Sigmoid colon (tissue), 7 donors: ENCODE results near the gene LSM12. TPM values are rescaled to one million over a fixed set of nuclear protein-coding genes. Genes with fewer than 3 reads are reported as not detected.

ENCODE experiments used
- DNase-seq: peaks from one replicate; pipeline ENCODE4 v3.0.0-alpha.2; 2019
- H3K27ac ChIP-seq, 4 donors: fragments of 200-600 bp; sonication (generic); one replicate each; pipeline ENCODE4 v1.5.1; 2016 to 2019; ENCODE audit warnings: mild to moderate bottlenecking in 1 of 4
- H3K27me3 ChIP-seq, 3 donors: fragments of 200-600 bp; sonication (generic); one replicate each; pipeline ENCODE4 v1.5.1; 2019; ENCODE audit warnings: mild to moderate bottlenecking in 1 of 3
- H3K36me3 ChIP-seq, 4 donors: fragments of 200-600 bp; sonication (generic); one replicate each; pipeline ENCODE4 v1.5.1; 2016 to 2019
- H3K4me1 ChIP-seq, 4 donors: fragments of 200-600 bp; sonication (generic); one replicate each; pipeline ENCODE4 v1.5.1; 2017 to 2019
- H3K4me3 ChIP-seq, 4 donors: fragments of 200-600 bp; sonication (generic); one replicate each; pipeline ENCODE4 v1.5.1; 2017 to 2019; ENCODE audit warnings: mild to moderate bottlenecking in 2 of 4, moderate library complexity in 1 of 4
- H3K9me3 ChIP-seq, 4 donors: fragments of 200-600 bp in 3 of 4; sonication (generic) in 3 of 4; one replicate each; pipeline versions ENCODE4 v1.5.1 to v1.6.1; 2013 to 2019
- EP300 ChIP-seq, 4 donors: sonication (generic); formaldehyde crosslinking; IDR thresholded peaks; one replicate each; pipeline ENCODE4 v1.6.1; 2017; ENCODE audit warnings: antibody characterized with exemption in 4 of 4
- POLR2A ChIP-seq, 2 donors: fragments of 450-650 bp; IDR thresholded peaks; one replicate each; pipeline ENCODE4 v1.6.1; 2016; ENCODE audit warnings: antibody characterized with exemption in 2 of 2, mild to moderate bottlenecking in 2 of 2, moderate library complexity in 2 of 2
- POLR2AphosphoS5 ChIP-seq, 4 donors: sonication (generic); formaldehyde crosslinking; IDR thresholded peaks; one replicate each; pipeline ENCODE4 v1.6.1; 2017; ENCODE audit warnings: antibody characterized with exemption in 4 of 4
- WGBS, 2 donors: extraction: QIAGEN DNeasy Blood & Tissue Kit; methylation state at CpG; one replicate each; pipeline ENCODE4 v1.1.7; 2013; 5-methylcytosine and 5-hydroxymethylcytosine counted together
- intact Hi-C: fragments of 100-400 bp; cut with DNase I; formaldehyde crosslinking; loops from one replicate; pipeline ENCODE4 v1.15.1; 2023
- polyA plus RNA-seq, 3 donors: library from polyadenylated mRNA; stranded (reverse); fragments of 200-250 nt; gene quantifications; one replicate each; pipeline ENCODE4 v1.2.3, GENCODE V29; 2013
- total RNA-seq, 4 donors: library from RNA; depleted of rRNA; stranded (reverse); fragments of >200 nt; gene quantifications; one replicate each; pipeline ENCODE4 v1.1.0, GENCODE V29; 2016
- TF ChIP-seq, protein P1 (sequence below), 4 experiments: fragments of 450-650 bp in 3 of 4; fragments of 200-600 bp in 1 of 4; IDR thresholded peaks; one replicate each; pipeline ENCODE4 v1.5.1; 2016 to 2019; ENCODE audit warnings: antibody characterized with exemption in 4 of 4, mild to moderate bottlenecking in 3 of 4, moderate library complexity in 2 of 4
- donor health status: healthy with polysubstance abuse.
- donor health status: Bipolar disorder and iron deficiency.
- donor health status: healthy.

Gene LSM12
- total and polyA plus RNA-seq, 7 donors: 28.8 to 46.9 (median 37.9) TPM

DNA sequence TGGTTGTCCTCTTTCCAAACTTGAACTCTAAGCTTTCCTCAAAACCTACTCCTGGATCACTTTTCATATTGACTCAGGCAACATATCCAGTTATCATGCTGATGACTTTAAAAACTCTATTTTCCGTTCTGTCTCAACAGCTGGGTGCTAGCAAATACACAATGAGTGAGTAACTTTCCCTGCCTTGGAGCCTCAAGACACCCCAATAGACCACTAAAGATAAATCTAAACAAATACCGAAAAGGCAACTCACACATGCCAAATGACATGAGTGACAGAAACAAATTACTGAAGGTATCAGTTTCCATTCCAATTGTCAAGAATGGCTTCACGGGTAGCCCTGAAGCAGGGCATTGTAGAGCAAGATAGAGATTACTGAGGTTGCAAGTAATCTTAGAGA, 36.0 kb downstream of the LSM12 start:
- H3K4me1 ChIP-seq: no peaks in the 10 kb centered on the region
- intact Hi-C loops: no loop called here
- no peaks in the 10 kb centered on the region for H3K27me3 ChIP-seq
- H3K4me3 ChIP-seq: no peak overlapping the region
- peaks cover 0 to 36% (median 11%) of the 10 kb centered on the region in 4 donors for H3K36me3 ChIP-seq
- no peak for DNase-seq
- no peak overlapping the region for H3K27ac ChIP-seq
- TF ChIP-seq POLR2A (IDR thresholded peaks at IDR 0.05): no peak
- TF ChIP-seq POLR2AphosphoS5 (IDR thresholded peaks at IDR 0.05): no peak
- no peak for TF ChIP-seq EP300 (IDR thresholded peaks at IDR 0.05)
- TF ChIP-seq, protein P1, sequence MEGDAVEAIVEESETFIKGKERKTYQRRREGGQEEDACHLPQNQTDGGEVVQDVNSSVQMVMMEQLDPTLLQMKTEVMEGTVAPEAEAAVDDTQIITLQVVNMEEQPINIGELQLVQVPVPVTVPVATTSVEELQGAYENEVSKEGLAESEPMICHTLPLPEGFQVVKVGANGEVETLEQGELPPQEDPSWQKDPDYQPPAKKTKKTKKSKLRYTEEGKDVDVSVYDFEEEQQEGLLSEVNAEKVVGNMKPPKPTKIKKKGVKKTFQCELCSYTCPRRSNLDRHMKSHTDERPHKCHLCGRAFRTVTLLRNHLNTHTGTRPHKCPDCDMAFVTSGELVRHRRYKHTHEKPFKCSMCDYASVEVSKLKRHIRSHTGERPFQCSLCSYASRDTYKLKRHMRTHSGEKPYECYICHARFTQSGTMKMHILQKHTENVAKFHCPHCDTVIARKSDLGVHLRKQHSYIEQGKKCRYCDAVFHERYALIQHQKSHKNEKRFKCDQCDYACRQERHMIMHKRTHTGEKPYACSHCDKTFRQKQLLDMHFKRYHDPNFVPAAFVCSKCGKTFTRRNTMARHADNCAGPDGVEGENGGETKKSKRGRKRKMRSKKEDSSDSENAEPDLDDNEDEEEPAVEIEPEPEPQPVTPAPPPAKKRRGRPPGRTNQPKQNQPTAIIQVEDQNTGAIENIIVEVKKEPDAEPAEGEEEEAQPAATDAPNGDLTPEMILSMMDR (IDR thresholded peaks at IDR 0.05): no peak
- H3K9me3 ChIP-seq: no peaks in the 10 kb centered on the region
- 88 to 93% methylated on average over 3 of the region's 3 CpGs for WGBS, 2 donors

DNA sequence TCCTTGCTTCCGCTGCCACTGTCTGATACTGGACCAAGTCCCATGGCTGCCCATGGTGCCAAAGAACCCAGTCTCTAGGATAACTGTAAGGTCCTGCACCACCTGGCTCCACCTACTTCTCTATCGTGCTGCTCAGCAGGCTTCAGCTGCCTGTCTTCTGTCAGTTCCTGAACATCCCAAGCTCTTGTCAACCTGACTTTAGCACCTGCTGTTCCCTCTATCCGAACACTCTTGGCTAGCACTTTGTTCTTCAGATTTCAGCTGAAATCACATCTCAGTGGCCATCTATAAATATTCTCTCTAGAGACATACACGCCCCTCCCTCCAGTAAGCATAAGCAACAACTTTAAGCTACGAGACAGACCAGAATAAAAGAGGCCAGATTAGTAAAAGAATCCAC, 36.7 kb downstream of the LSM12 start:
- H3K4me1 ChIP-seq: no peaks in the 10 kb centered on the region
- peaks cover 0 to 36% (median 11%) of the 10 kb centered on the region in 4 donors for H3K36me3 ChIP-seq
- 89 to 91% methylated on average over 5 of the region's 5 CpGs for WGBS, 2 donors
- intact Hi-C loops: no loop called here
- H3K27ac ChIP-seq: no peak overlapping the region
- H3K9me3 ChIP-seq: no peaks in the 10 kb centered on the region
- no peak for DNase-seq
- no peak overlapping the region for H3K4me3 ChIP-seq
- TF ChIP-seq, protein P1 (IDR thresholded peaks at IDR 0.05): no peak
- TF ChIP-seq POLR2AphosphoS5 (IDR thresholded peaks at IDR 0.05): no peak
- TF ChIP-seq EP300 (IDR thresholded peaks at IDR 0.05): no peak
- no peak for TF ChIP-seq POLR2A (IDR thresholded peaks at IDR 0.05)
- H3K27me3 ChIP-seq: no peaks in the 10 kb centered on the region

DNA sequence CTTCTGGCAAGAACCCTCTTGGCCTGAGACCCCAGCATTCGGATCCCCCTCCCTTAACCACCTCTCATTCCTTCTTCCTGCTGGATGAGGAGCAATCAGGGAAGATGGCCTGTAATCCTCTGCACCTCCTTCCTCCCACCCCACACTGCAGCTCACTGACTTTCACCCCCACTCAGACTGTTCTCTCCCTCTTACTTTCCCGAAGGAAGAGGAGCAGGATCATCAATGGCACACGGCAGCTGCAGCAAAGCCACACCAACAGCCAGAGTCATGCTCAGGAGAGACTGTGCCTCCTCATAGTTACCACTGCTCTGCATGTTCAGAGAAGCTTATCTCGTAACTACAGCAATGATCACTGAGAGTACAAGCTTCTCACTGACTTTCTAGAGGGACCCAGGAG, 41.6 kb downstream of the LSM12 start:
- Histone ChIP-seq H3K9me3 (no peaks in the 10 kb centered on the region), H3K27ac (no peak overlapping the region), H3K4me3 (no peak overlapping the region), H3K36me3 (peaks cover 0 to 13% (median 5%) of the 10 kb centered on the region in 4 donors), H3K27me3 (no peaks in the 10 kb centered on the region), H3K4me1 (no peaks in the 10 kb centered on the region)
- 82 to 94% methylated on average over 4 of the region's 4 CpGs for WGBS, 2 donors
- DNase-seq: no peak
- intact Hi-C loops: no loop called here
- TF ChIP-seq, protein P1 (IDR thresholded peaks at IDR 0.05): no peak
- TF ChIP-seq POLR2AphosphoS5 (IDR thresholded peaks at IDR 0.05) (no peak), EP300 (IDR thresholded peaks at IDR 0.05) (no peak), POLR2A (IDR thresholded peaks at IDR 0.05) (no peak)

DNA sequence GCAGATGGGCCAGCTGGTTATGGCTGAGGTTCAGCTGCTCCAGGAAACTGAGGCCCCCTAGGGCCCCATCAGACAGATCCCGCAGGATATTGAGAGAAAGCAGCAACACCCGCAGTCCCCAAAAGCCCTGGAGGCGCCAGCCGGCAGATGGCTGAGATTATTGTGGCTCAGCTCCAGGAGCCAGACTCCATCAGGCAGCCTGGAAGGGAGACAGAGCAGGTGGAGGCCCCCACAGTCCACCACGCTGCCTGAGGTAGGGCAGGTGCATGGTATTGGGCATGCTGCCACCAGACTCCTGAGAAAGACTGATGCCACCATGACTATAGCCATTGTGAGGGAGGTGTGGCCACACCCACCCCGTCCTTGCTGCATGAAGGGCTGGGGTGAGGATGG, 42.2 kb downstream of the LSM12 start:
- WGBS, 2 donors: 25 to 61% methylated on average over 6 of the region's 6 CpGs
- Histone ChIP-seq H3K27ac (no peak overlapping the region), H3K9me3 (no peaks in the 10 kb centered on the region), H3K4me1 (no peaks in the 10 kb centered on the region), H3K27me3 (no peaks in the 10 kb centered on the region), H3K36me3 (peaks cover 0 to 13% (median 5%) of the 10 kb centered on the region in 4 donors), H3K4me3 (no peak overlapping the region)
- DNase-seq: no peak
- intact Hi-C loops: no loop called here
- no peak for TF ChIP-seq POLR2A (IDR thresholded peaks at IDR 0.05)
- no peak for TF ChIP-seq POLR2AphosphoS5 (IDR thresholded peaks at IDR 0.05)
- TF ChIP-seq, protein P1 (IDR thresholded peaks at IDR 0.05): no peak
- no peak for TF ChIP-seq EP300 (IDR thresholded peaks at IDR 0.05)
